ENCODE data around the gene SLC1A4. TPM values are rescaled to one million over a fixed set of nuclear protein-coding genes. Genes with fewer than 3 reads are reported as not detected.
"Not testable (repeated sequence)": the region's sequence is repeated elsewhere in the genome, so short reads cannot be mapped to it uniquely, and the experiment has no call there.

The SLC1A4 gene
- total RNA-seq, 1 donor from 2014 or later = 139 TPM

- peaks cover 10% of the 10 kb centered on the region for H3K4me1 Mint-ChIP-seq (ENCODE audit: low read depth)
- H3K27ac Mint-ChIP-seq (ENCODE audit: unreplicated experiment) = no peak overlapping the region
- TF ChIP-seq CTCF (IDR thresholded peaks at IDR 0.05) = no peak
- H3K27me3 Mint-ChIP-seq (ENCODE audit: low read depth) = no peaks in the 10 kb centered on the region
- no peak overlapping the region for H3K4me3 Mint-ChIP-seq (ENCODE audit: unreplicated experiment)
- H3K9me3 Mint-ChIP-seq (ENCODE audit: low read depth) = no peaks in the 10 kb centered on the region
- H3K36me3 Mint-ChIP-seq (ENCODE audit: low read depth) = no peaks in the 10 kb centered on the region
- DNase-seq (ENCODE audit: low spot score) = no peak
These were observed 42.3 kb downstream of the SLC1A4 start for GRCh38 chr2:65031341-65032018.

DNA sequence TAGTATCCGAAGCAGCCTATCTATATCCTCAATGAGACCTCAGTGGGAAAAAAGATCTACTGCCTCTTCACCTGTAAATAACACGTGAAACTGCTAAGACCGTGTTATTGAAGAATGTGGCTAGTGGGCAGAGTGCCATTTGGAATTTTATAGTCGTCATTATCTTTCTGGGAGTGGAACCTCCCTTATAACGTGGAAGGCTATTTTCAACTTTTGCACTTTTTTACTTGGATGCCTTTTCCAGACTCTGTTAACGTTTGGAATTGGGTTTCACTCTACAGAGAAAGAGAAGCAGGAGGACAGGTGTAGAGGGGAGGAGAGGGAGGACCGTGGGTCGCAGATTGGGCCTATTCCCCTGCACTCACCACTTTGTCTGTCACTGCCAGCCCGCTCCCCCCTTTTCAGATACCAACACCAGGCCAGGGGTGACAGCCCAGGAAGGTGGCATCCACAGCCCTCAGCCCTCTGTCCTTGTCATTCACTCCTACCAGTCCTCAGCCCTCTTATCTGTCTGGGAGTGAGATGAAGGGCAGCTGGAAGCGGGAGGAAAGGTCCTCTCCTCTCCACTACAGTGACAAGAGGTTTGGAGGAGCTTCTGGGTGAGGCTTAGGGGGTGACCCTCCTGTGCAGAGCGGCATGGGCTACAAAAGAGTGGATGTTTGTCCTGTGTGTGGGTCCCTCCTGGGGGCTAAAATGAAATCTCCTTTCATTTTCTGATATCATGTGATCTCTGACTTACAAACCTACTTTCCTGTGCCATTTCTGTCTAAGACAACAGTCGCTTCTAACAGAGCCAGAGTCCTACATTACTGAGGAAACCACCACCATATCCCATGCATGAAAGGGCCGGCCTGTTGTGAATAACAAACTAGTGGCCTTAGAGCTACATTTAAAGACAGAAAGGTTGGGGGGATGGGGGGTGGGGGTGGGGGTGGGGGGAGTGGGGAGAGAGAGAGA lies 43.1 kb downstream of the SLC1A4 start:
- Mint-ChIP-seq H3K4me1 (ENCODE audit: low read depth) (peaks cover 9% of the 10 kb centered on the region), H3K27me3 (ENCODE audit: low read depth) (no peaks in the 10 kb centered on the region), H3K9me3 (ENCODE audit: low read depth) (no peaks in the 10 kb centered on the region), H3K27ac (ENCODE audit: unreplicated experiment) (no peak overlapping the region), H3K36me3 (ENCODE audit: low read depth) (no peaks in the 10 kb centered on the region), H3K4me3 (ENCODE audit: unreplicated experiment) (no peak overlapping the region)
- no peak for TF ChIP-seq CTCF (IDR thresholded peaks at IDR 0.05)
- no peak for DNase-seq (ENCODE audit: low spot score)

- Mint-ChIP-seq H3K36me3 (ENCODE audit: low read depth) (no peaks in the 10 kb centered on the region), H3K27ac (ENCODE audit: unreplicated experiment) (no peak overlapping the region), H3K4me3 (ENCODE audit: unreplicated experiment) (no peak overlapping the region), H3K4me1 (ENCODE audit: low read depth) (peaks cover under 1% of the 10 kb centered on the region), H3K27me3 (ENCODE audit: low read depth) (no peaks in the 10 kb centered on the region), H3K9me3 (ENCODE audit: low read depth) (no peaks in the 10 kb centered on the region)
- peak; percentile 75 for TF ChIP-seq CTCF (IDR thresholded peaks at IDR 0.05)
- DNase-seq (ENCODE audit: low spot score) = no peak
These were observed 44.0 kb downstream of the SLC1A4 start for GRCh38 chr2:65033178-65033577.

DNA sequence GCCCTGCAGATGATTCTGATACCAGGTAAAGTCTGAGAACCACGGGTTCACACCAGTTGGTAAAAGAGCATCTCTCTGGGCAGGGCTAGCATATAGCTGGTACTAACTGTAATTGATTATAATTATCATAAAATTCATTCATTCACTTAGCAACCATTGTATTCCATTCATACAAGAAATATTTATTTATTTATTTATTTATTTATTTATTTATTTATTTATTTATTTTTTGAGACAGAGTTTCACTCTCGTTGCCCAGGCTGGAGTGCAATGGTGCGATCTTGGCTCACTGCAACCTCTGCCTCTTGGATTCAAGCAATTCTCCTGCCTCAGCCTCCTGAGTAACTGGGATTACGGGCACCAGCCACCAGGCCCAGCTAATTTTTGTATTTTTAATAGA lies 44.5 kb downstream of the SLC1A4 start:
- not testable (repeated sequence) for H3K9me3 Mint-ChIP-seq (ENCODE audit: low read depth); H3K27me3 Mint-ChIP-seq (ENCODE audit: low read depth); DNase-seq (ENCODE audit: low spot score); H3K27ac Mint-ChIP-seq (ENCODE audit: unreplicated experiment); H3K4me3 Mint-ChIP-seq (ENCODE audit: unreplicated experiment); H3K4me1 Mint-ChIP-seq (ENCODE audit: low read depth); H3K36me3 Mint-ChIP-seq (ENCODE audit: low read depth)

DNA sequence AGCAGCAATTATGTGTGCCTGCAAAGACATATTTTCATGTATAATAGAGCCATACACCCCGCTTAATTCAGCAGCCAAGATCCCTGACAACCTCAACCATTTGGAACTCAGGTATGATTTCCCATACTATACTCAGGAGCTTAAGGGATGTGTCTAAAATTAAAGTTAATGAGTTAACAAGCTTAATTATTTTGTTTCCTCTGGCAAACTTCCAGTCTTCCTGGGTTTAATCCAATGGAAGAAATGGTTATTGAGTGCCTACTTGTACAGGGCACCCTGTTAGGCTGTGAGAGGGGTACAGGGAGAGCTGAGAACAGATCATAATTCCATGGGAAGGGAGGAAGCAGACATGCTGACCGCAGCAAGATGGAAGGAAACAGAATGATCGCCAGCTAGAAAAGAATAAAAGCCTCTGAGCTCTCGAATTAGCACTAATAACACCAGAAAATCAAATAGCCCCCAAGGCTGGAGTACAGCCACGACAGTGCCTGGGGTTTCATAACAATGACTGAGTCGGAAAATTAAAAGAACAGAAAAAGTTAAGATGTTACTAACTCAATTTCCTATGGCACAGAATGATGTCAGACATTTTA lies 46.2 kb downstream of the SLC1A4 start:
- no peak overlapping the region for H3K27ac Mint-ChIP-seq (ENCODE audit: unreplicated experiment)
- H3K4me1 Mint-ChIP-seq (ENCODE audit: low read depth) = peaks cover 4% of the 10 kb centered on the region
- DNase-seq (ENCODE audit: low spot score) = no peak
- no peak overlapping the region for H3K4me3 Mint-ChIP-seq (ENCODE audit: unreplicated experiment)
- H3K27me3 Mint-ChIP-seq (ENCODE audit: low read depth) = no peaks in the 10 kb centered on the region
- H3K36me3 Mint-ChIP-seq (ENCODE audit: low read depth) = no peaks in the 10 kb centered on the region
- no peaks in the 10 kb centered on the region for H3K9me3 Mint-ChIP-seq (ENCODE audit: low read depth)
- TF ChIP-seq CTCF (IDR thresholded peaks at IDR 0.05) = no peak

Measured in chondrocyte (in vitro differentiated cells).